GM19395 (cell line): ENCODE data around the gene ZNF594.
"Not testable (repeated sequence)": the region's sequence is repeated elsewhere in the genome, so short reads cannot be mapped to it uniquely, and the experiment has no call there.

Source experiments
- ATAC-seq: cut with Tn5 transposase; IDR thresholded peaks from one replicate; pipeline ENCODE4 v1.9.1; 2021; ENCODE audit warnings: mild to moderate bottlenecking, moderate library complexity; ENCODE audit not compliant: unreplicated experiment

The ZNF594 gene

GRCh38 chr17:5191541-5192417 lies at the start of gene ZNF594:
TSS of gene ZNF594 (minus strand) at chr17:5191868. CDS start at chr17:5184256, 7,612 bp downstream.
- peak; percentile 94 for ATAC-seq

GRCh38 chr17:5239769-5240168 lies 48.1 kb upstream of the ZNF594 start:
- ATAC-seq, result not testable (repeated sequence)

GRCh38 chr17:5238333-5238732 lies 46.7 kb upstream of the ZNF594 start:
- no peak for ATAC-seq

- peak; percentile 42 for ATAC-seq
Observed at GRCh38 chr17:5237541-5238016, 45.9 kb upstream of the ZNF594 start.

GRCh38 chr17:5236938-5237540 lies 45.4 kb upstream of the ZNF594 start:
- ATAC-seq, result no peak

GRCh38 chr17:5234645-5235576 lies 43.2 kb upstream of the ZNF594 start, which contains the start of gene SCIMP:
TSS of gene SCIMP (minus strand) at chr17:5234860. CDS start at chr17:5234755, 105 bp downstream.
- peak; percentile 58 for ATAC-seq

- not testable (repeated sequence) for ATAC-seq
Observed at GRCh38 chr17:5233492-5233891, 41.8 kb upstream of the ZNF594 start.

GRCh38 chr17:5226940-5227878 lies 35.5 kb upstream of the ZNF594 start:
- ATAC-seq, result no peak

- no peak for ATAC-seq
Observed at GRCh38 chr17:5225668-5226457, 34.2 kb upstream of the ZNF594 start.

- not testable (repeated sequence) for ATAC-seq
Observed at GRCh38 chr17:5221912-5222311, 30.2 kb upstream of the ZNF594 start.

- ATAC-seq, result no peak
Observed at GRCh38 chr17:5220074-5220473, 28.4 kb upstream of the ZNF594 start.

- ATAC-seq, result no peak
Observed at GRCh38 chr17:5219536-5219935, 27.9 kb upstream of the ZNF594 start.

- ATAC-seq, result not testable (repeated sequence)
Observed at GRCh38 chr17:5217562-5217961, 25.9 kb upstream of the ZNF594 start.

GRCh38 chr17:5211458-5211857 lies 19.8 kb upstream of the ZNF594 start:
- no peak for ATAC-seq

GRCh38 chr17:5210614-5211252 lies 19.1 kb upstream of the ZNF594 start:
- ATAC-seq, result no peak

- no peak for ATAC-seq
Observed at GRCh38 chr17:5210091-5210490, 18.4 kb upstream of the ZNF594 start.

- no peak for ATAC-seq
Observed at GRCh38 chr17:5209396-5209795, 17.7 kb upstream of the ZNF594 start.

- no peak for ATAC-seq
Observed at GRCh38 chr17:5203908-5204294, 12.2 kb upstream of the ZNF594 start.
